ENCODE results near the gene ZNF17.

Gene ZNF17

DNA sequence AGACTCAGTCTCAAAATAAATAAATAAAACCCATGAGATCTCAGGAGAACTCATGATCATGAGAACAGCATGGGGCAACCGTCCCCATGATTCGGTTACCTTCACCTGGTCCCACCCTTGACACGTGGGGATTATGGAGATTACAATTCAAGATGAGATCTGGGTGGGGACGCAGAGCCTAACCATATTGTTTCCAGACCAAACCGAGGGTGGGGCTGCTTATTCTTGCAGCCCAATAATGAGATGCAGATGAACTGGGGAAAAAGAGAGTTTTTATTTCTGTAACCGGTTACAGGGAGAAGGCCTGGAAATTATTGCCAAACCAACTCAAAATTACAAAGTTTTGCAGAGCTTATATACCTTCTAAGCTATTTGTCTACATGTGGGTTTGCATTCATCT lies 34.8 kb upstream of the ZNF17 start:
- Histone ChIP-seq H2AFZ (ENCODE audit: low read depth, low read length, severe bottlenecking) (no peak overlapping the region), H3K79me2 (ENCODE audit: insufficient read depth, low read length) (no peaks in the 10 kb centered on the region), H4K20me1 (ENCODE audit: low read depth, low read length) (no peaks in the 10 kb centered on the region), H3K4me2 (ENCODE audit: low read depth, low read length, poor library complexity, severe bottlenecking) (no peak overlapping the region), H3F3A (ENCODE audit: insufficient read depth) (no peaks in the 10 kb centered on the region), H3K36me3 (ENCODE audit: low read length) (peaks cover 33% of the 10 kb centered on the region), H3K27me3 (ENCODE audit: low read length) (no peaks in the 10 kb centered on the region), H3K27ac (ENCODE audit: low read depth, low read length) (no peak overlapping the region), H3K9ac (ENCODE audit: low read length) (no peak overlapping the region), H3K4me3 (ENCODE audit: insufficient read depth, low read length, poor library complexity, severe bottlenecking) (no peak overlapping the region), H3K9me2 (replicated peaks; ENCODE audit: insufficient read depth, low read length) (no peaks in the 10 kb centered on the region), H3K9me3 (ENCODE audit: insufficient read depth, low read length) (peaks cover 15% of the 10 kb centered on the region; the same call in 1 of the 2 replicates)
- TF ChIP-seq, protein P1, sequence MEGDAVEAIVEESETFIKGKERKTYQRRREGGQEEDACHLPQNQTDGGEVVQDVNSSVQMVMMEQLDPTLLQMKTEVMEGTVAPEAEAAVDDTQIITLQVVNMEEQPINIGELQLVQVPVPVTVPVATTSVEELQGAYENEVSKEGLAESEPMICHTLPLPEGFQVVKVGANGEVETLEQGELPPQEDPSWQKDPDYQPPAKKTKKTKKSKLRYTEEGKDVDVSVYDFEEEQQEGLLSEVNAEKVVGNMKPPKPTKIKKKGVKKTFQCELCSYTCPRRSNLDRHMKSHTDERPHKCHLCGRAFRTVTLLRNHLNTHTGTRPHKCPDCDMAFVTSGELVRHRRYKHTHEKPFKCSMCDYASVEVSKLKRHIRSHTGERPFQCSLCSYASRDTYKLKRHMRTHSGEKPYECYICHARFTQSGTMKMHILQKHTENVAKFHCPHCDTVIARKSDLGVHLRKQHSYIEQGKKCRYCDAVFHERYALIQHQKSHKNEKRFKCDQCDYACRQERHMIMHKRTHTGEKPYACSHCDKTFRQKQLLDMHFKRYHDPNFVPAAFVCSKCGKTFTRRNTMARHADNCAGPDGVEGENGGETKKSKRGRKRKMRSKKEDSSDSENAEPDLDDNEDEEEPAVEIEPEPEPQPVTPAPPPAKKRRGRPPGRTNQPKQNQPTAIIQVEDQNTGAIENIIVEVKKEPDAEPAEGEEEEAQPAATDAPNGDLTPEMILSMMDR (IDR thresholded peaks at IDR 0.05; ENCODE audit: insufficient read depth, low read length, poor library complexity, severe bottlenecking) = no peak
- no peak for TF ChIP-seq EZH2phosphoT487 (conservative IDR thresholded peaks at IDR 0.05; ENCODE audit: low read length)

DNA sequence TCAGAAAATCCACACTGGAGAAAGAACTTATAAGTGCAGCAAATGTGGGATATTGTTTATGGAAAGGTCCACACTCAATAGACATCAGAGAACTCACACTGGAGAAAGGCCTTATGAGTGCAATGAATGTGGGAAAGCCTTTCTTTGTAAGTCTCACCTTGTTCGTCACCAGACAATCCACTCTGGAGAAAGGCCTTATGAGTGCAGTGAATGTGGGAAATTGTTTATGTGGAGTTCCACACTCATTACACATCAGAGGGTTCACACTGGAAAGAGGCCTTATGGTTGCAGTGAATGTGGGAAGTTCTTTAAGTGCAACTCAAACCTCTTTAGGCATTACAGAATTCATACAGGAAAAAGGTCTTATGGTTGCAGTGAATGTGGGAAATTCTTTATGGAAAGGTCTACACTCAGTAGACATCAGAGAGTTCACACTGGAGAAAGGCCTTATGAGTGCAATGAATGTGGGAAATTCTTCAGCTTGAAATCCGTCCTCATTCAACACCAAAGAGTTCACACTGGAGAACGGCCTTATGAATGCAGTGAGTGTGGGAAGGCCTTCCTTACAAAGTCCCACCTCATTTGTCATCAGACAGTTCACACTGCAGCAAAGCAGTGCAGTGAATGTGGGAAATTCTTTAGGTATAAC lies 33.3 kb upstream of the ZNF17 start:
- peaks cover 32% of the 10 kb centered on the region for H3K36me3 ChIP-seq (ENCODE audit: low read length)
- H3K9me3 ChIP-seq (ENCODE audit: insufficient read depth, low read length) = peaks cover 15% of the 10 kb centered on the region; the same call in 1 of the 2 replicates

DNA sequence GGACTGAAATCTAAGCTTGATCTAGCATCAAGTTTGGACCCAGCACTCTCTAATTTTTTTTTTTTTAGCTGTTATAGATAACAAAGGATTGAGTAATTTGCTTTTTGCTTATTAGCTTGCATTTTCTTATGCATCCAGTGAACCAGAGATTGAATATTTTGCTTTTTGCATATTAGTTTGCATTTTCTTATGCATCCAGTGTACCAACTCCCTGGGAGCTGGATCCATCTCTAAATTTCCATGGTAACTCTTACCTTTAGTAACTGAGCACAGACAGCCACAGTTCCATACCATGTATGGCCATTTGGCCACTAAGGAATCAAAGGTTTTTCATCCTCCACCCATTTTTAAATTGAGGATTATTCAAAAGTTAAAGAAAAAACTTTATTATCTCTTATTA lies 30.0 kb upstream of the ZNF17 start:
- Histone ChIP-seq H3K4me2 (ENCODE audit: low read depth, low read length, poor library complexity, severe bottlenecking) (no peak overlapping the region), H3K4me3 (ENCODE audit: insufficient read depth, low read length, poor library complexity, severe bottlenecking) (no peak overlapping the region), H3F3A (ENCODE audit: insufficient read depth) (no peaks in the 10 kb centered on the region), H3K9me3 (ENCODE audit: insufficient read depth, low read length) (peaks cover 15% of the 10 kb centered on the region; the same call in 1 of the 2 replicates), H3K9ac (ENCODE audit: low read length) (no peak overlapping the region), H3K9me2 (replicated peaks; ENCODE audit: insufficient read depth, low read length) (no peaks in the 10 kb centered on the region), H3K27ac (ENCODE audit: low read depth, low read length) (no peak overlapping the region), H3K79me2 (ENCODE audit: insufficient read depth, low read length) (no peaks in the 10 kb centered on the region), H3K27me3 (ENCODE audit: low read length) (no peaks in the 10 kb centered on the region), H2AFZ (ENCODE audit: low read depth, low read length, severe bottlenecking) (no peak overlapping the region), H3K36me3 (ENCODE audit: low read length) (peaks cover 17% of the 10 kb centered on the region), H4K20me1 (ENCODE audit: low read depth, low read length) (no peaks in the 10 kb centered on the region)
- TF ChIP-seq EZH2phosphoT487 (conservative IDR thresholded peaks at IDR 0.05; ENCODE audit: low read length) = no peak
- TF ChIP-seq, protein P1 (IDR thresholded peaks at IDR 0.05; ENCODE audit: insufficient read depth, low read length, poor library complexity, severe bottlenecking) = no peak

More for the DNA sequence above, 33.3 kb upstream of the ZNF17 start:
- no peak overlapping the region for H3K9ac ChIP-seq (ENCODE audit: low read length)
- H3K27ac ChIP-seq (ENCODE audit: low read depth, low read length) = no peak overlapping the region
- no peaks in the 10 kb centered on the region for H3K27me3 ChIP-seq (ENCODE audit: low read length)
- H4K20me1 ChIP-seq (ENCODE audit: low read depth, low read length) = no peaks in the 10 kb centered on the region
- no peaks in the 10 kb centered on the region for H3K9me2 ChIP-seq (replicated peaks; ENCODE audit: insufficient read depth, low read length)
- H2AFZ ChIP-seq (ENCODE audit: low read depth, low read length, severe bottlenecking) = no peak overlapping the region
- no peak overlapping the region for H3K4me3 ChIP-seq (ENCODE audit: insufficient read depth, low read length, poor library complexity, severe bottlenecking)
- no peaks in the 10 kb centered on the region for H3F3A ChIP-seq (ENCODE audit: insufficient read depth)
- no peak overlapping the region for H3K4me2 ChIP-seq (ENCODE audit: low read depth, low read length, poor library complexity, severe bottlenecking)
- TF ChIP-seq, protein P1 (IDR thresholded peaks at IDR 0.05; ENCODE audit: insufficient read depth, low read length, poor library complexity, severe bottlenecking) = no peak
- TF ChIP-seq EZH2phosphoT487 (conservative IDR thresholded peaks at IDR 0.05; ENCODE audit: low read length) = no peak
- H3K79me2 ChIP-seq (ENCODE audit: insufficient read depth, low read length) = no peaks in the 10 kb centered on the region
